Measurements from ENCODE around the gene PEX7.
"Not testable (repeated sequence)": the region's sequence is repeated elsewhere in the genome, so short reads cannot be mapped to it uniquely, and the experiment has no call there.

Gene PEX7

GRCh38 chr6:136897071-136897470, 74.7 kb downstream of the PEX7 start:
- no peak for DNase-seq

- no peak for DNase-seq
Observed at GRCh38 chr6:136901212-136901784, 78.9 kb downstream of the PEX7 start.

- not testable (repeated sequence) for DNase-seq
Observed at GRCh38 chr6:136904477-136904876, 82.1 kb downstream of the PEX7 start.

- DNase-seq, result no peak
Observed at GRCh38 chr6:136914947-136915346, 92.6 kb downstream of the PEX7 start.

GRCh38 chr6:136918706-136919105, 96.3 kb downstream of the PEX7 start:
- DNase-seq, result no peak

- DNase-seq, result no peak
Observed at GRCh38 chr6:136920216-136920615, 97.8 kb downstream of the PEX7 start.

- DNase-seq, result no peak
Observed at GRCh38 chr6:136920671-136921380, 98.4 kb downstream of the PEX7 start.

- DNase-seq, result peak; percentile 29
Observed at GRCh38 chr6:136921381-136921935, 99.1 kb downstream of the PEX7 start.

- DNase-seq, result no peak
Observed at GRCh38 chr6:136921936-136922684, 99.7 kb downstream of the PEX7 start, which contains the start of gene SLC35D3. TSS of gene SLC35D3 (plus strand) at chr6:136922301. CDS start at chr6:136922429, 128 bp downstream.

GRCh38 chr6:136922685-136923006, 100.3 kb downstream of the PEX7 start:
- no peak for DNase-seq

- DNase-seq, result no peak
Observed at GRCh38 chr6:136923116-136923953, 100.9 kb downstream of the PEX7 start.

GRCh38 chr6:136923954-136924673, 101.7 kb downstream of the PEX7 start:
- DNase-seq, result no peak

GRCh38 chr6:136926383-136926782, 104.0 kb downstream of the PEX7 start:
- no peak for DNase-seq

GRCh38 chr6:136927292-136927691, 104.9 kb downstream of the PEX7 start:
- no peak for DNase-seq

- DNase-seq, result no peak
Observed at GRCh38 chr6:136930528-136930927, 108.1 kb downstream of the PEX7 start.

- DNase-seq, result no peak
Observed at GRCh38 chr6:136932599-136932998, 110.2 kb downstream of the PEX7 start.

- no peak for DNase-seq
Observed at GRCh38 chr6:136945072-136945471, 122.7 kb downstream of the PEX7 start.

- no peak for DNase-seq
Observed at GRCh38 chr6:136945711-136946121, 123.3 kb downstream of the PEX7 start.

GRCh38 chr6:136947037-136947436, 124.6 kb downstream of the PEX7 start:
- DNase-seq, result no peak

- not testable (repeated sequence) for DNase-seq
Observed at GRCh38 chr6:136949957-136950356, 127.6 kb downstream of the PEX7 start.

GRCh38 chr6:136950436-136951126, 128.2 kb downstream of the PEX7 start:
- DNase-seq, result no peak

Measured in fibroblast of skin of back (primary cell).